Stimulated activated CD4-positive, alpha-beta T cell treated with anti-CD3 and anti-CD28 coated beads, Interleukin-1b, Interleukin-23, amount 100 ng/mL, for 24 hours (primary cell): Measurements from ENCODE around the gene CCDC85B.
"Not testable (repeated sequence)": the region's sequence is repeated elsewhere in the genome, so short reads cannot be mapped to it uniquely, and the experiment has no call there.

Experiments used
- DNase-seq, 4 experiments: peaks; one replicate each; pipeline ENCODE4 v3.0.0-alpha.2; 2020; ENCODE audit warnings: low read depth in 4 of 4, low spot score in 1 of 4

Gene CCDC85B

DNA sequence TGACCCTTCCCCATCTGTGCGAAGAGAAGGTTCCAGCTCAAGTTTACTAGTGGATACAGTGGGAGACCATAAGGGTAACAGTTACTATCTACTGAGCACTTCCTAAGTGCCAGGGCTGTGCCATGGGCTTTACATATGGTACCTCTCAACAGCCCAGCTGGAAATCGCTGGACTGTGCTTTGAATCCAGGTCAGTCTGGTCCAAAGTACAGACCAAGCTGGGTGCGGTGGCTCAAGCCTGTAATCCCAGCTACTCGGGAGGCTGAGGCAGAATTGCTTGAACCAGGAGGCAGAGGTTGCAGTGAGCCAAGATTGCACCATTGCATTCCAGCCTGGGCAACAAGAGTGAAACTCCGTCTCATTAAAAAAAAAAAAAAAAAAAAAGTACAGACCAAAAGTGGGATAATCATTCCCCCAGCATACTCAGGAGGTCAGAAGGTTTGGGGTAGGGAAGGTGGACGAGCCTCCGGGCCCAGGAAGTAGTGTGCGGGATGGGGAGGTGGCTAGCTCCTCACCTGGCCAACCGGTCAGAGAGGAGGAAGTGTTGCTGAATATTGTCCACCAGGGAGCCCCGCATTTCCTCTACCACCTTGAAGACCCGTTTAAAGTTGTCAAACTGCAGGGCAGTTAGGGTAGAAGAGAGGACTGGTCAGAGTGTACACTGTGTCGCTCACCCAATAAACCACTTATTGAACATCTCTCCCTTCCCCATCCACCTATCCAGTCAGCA is 4.5 kb upstream of the CCDC85B start:
- DNase-seq: no peak

DNA sequence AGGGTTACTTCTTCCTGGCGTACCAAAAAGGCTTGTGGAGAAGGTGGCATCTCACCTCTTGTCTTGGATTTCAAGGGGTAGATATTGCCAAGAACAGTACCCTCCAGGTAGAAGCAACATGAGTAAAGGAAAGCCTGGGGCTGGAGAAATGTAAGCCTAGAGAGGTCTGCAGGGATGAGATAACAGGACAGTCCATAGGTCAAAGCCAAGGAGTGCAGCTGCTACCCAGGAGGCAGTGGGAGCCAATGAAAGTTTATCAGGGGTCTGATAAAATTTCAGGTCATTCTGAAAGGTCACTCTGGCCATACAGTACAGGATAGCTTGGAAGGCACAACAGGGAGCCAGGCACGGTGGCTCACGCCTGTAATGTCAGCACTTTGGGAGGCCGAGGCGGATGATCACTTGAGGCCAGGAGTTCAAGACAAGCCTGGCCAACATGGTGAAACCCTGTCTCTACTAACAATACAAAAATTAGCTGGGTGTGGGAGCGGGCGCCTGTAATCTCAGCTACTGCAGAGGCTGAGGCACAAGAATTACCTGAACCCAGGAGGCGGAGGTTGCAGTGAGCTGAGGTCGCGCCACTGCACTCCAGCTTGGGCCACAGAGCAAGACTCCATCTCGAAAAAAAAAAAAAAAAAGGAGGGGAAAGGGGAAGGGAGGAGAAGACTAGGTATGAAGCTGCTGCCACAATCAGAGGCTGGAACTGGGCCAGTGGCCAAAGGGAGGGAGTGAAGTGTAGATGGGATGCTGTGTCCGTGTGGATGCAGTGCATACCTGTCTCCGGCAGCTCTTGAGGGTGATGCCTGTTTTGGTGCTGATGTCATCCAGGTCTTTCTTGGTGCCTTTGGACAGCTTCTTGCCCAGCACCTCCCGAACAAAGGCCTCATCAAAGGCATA is 3.4 kb upstream of the CCDC85B start:
- no peak for DNase-seq

DNA sequence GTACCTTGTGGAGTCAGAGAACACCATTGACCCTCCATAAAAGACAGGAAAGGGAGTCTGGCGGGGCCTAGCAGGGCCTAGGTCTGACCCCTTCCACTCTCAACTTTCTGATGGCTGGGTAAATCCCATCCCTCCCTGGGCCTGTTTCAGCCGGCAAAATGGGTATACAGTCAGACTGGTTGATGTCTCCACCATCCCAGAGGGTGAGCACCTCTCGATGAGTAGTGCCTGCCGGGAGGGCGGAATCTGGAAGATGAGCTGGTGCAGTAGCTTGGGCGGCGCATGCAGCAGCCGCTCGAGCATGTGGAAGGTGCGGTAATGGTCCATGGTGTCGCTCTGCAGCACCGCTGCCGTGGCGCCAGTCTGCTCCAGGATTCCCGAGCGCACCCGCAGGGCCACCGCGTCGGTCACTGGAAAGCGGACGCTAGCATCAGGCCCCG is 2.7 kb upstream of the CCDC85B start:
- no peak for DNase-seq

DNA sequence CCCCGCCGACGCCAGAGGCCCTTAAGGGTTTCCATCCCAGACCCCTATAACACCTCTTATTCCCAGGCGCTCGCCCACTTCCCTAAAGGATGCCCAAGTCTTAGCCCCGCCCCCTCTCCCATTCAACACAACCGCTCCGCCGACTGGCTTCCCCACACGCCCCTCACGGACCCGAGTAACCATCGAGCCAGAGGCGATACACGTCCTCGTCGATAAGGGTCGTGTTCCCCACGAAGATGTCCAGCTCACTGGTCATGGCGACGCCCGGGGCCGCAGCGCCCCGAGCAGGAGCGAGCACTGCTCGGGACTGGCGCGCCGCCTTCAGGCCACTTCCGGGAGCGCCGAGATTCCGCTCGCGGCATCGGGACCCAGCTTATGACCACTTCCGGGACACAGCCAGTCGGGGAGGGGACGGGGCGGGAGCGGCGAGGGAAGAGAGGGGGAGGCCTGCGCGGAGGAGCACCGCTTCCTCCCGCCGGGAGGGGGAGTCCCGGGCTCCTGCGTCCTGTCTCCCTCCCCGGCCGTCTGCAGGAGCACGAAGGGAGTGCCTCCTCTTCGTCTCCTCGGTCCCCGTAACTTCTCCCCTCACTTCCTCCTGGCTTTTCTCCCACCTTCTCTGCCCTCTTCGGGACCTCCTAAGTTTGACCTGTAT is 2.2 kb upstream of the CCDC85B start, which contains the start of gene FIBP:
Gene FIBP (minus strand): TSS at position 309 of the 652 bp plus-strand sequence. CDS start 53 bp downstream, at position 256.
- DNase-seq: peak; percentile 88 to 97 (median 94)

DNA sequence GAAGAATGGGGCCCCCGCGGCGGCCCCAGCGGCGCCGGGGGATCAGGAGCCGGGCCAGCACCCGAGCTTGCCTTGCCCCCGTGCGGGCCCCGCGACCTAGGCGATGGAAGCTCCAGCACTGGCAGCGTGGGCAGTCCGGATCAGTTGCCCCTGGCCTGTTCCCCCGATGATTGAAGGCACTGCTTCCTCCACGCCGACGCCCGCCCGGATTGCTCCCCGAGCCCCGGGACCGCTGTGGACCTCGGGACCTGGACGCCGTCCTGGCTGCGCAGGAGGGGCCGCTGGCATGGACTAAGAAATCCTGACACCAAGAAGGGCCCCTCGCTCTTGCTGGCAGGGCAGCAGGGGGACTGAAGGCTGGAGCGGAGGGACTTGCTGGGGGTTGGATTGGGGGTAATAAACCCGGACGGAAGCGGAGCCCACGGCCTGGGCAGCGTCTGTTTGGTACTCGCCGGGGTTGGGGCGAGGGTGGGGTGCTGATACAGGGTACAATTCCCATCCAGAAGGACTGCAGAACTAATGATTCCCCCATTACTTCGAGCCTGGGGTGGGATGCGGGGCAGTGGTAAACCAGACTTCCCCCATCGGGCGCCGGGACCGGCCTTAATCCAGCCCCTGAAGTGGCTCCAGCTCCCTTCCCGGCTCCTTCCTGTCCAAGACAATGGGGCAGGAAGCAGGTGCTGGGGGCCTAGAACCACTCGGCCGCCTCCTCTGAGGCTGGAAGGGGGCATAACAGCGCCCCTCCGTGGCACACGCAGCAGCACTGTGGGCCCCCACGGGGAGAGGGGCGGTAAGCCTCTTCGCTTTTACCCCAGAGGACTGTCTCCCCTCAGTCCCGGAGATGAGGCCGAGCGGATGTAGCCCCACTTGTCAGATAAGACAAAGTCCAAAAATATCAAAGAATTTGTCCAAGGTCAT is 1.0 kb downstream of the CCDC85B start:
- DNase-seq: no peak

DNA sequence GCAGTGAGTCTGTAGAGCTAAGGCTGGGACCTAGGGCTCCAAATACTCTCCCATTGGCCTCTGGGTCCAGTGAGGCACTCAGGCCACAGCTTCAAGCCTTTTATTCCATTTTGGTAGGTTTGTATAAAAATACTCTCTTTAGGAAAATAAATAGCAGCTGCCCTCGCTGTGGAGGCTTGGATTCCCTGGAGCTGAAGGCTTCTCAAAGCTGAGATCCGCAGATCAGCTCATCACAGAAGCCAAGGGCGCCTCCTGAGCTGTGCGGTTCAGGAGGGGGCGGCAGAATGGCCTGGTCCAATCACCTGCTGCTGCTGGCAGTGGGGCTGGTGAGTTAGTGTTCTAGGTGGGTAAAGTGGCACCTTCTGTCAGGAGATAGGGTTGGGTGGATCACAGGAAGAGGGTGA is 1.7 kb downstream of the CCDC85B start:
- DNase-seq: not testable (repeated sequence)

DNA sequence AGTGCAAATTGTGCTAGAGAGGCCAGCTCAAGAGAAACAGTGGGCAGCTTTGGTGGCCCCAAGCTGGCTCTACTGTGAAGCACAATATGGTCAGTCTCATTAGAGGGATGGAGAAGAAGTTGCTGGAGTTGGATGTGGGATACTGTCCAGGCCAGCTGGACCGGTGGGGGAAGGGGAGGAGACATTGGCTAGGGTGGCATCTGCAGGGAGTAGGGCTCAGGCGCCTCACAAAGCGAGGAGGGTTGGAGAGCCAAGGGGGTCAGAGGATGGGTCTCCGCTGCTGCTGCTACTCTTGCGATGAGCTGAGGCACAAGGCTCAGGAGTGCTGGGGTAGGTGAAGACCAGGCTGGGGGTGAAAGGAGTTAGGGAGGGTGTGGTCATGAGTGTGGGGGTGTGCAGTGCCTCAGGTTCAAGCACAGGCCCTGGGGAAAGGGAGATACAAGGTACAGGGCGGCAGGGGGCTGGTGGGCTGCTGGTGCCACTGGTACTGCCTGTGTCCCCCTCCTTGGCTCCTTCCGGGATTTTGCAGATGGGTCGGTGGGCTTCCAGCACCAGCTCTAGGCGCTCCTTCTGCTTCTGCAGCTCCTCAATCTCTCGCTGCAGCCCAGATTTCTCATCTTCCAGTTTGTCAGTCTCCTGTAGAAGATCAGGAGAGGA is 2.3 kb downstream of the CCDC85B start:
- no peak for DNase-seq

DNA sequence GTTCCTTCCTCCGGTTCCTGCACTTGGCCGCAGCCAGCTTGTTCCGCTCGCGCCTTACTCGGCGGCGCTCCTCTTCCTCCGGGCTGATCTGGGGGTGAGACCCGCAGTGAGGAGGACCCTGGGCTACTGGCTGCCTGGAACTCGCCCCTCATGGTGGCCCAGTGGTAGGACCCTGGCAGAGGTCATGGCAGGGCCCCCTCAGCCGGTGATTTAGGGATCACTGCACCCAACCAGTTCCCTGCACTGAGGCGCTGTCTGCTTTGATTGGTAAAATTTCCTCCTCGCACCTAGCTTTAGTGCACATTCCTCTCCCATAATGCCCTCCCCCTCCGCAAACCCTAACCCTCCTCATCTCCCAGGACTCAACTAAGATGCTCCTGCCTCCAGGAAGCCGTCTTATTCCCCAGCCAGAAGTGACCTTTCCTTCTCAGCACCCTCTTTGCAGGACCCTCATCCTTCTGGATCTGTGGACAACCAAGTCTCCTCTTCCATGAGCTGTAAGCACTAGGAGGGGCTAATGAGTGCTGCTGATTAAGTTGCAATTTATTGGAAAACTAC is 3.6 kb downstream of the CCDC85B start:
- no peak for DNase-seq

DNA sequence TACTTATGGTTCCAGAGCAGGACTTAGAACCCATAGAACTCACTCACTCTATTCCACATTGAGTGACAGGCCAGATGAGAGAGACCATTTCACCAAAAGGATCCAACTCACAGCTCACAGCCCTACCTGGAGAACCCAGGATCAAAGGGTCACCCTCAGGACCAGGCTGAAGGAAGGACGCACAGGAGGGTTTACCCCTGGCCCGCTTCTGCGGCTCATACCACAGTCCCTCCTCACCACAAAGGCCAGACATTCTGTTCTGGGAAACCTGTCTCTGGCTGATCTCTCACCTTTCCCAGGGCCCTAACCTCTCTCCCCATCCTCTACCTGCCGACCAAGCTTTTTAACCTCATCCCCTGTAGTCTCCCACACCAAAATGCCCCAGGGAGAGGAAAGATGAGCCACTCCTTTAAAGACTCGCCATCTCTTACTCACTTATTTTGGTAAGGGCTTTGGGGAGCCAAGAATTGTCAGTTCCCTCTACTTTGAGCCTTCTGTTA is 5.1 kb downstream of the CCDC85B start:
- DNase-seq: no peak

DNA sequence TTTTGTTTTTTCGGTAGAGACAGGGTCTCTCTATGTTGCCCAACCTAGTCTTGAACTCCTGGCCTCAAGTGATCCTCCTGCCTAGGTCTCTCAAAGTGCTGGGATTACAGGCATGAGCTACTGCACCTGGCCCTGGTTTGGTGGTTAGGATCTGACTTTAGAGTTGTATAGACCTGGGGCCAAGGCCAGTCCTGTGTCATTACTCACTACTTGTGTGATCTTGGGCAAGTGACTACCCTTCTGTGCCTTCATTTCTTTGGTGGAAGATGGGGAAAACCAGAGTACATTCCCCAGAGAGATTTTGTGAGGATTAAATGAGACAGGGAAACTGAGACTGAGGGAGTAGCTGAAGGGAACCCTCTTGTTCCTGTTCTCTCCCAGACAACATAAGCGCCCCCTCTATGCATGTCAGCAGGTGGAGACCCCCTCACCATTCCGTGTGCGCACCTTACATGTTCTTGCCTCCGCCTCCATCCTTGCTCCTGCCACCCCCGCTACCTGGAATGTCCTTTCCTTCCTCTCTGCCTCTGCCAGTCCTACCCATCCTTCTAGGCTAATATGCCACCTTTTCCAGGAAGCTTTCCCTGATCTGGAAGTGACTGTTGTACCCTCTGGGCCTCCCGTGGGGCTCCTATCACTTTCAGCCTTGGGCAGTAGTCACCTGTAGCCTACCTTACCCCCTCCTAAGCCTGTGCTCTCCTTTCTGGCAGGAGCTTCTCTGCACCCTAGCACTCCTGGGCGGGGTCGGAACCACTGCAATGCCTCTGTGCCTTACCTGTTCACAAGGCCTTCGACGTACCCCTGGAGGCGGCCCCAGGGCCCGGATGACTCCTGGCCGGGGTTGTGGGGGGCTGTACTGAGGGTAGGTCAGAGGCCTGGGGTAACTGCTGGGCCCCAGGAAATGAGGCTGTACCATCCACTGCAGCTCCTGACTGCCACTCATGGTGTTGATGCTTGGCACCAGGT is 5.8 kb downstream of the CCDC85B start:
- no peak for DNase-seq

DNA sequence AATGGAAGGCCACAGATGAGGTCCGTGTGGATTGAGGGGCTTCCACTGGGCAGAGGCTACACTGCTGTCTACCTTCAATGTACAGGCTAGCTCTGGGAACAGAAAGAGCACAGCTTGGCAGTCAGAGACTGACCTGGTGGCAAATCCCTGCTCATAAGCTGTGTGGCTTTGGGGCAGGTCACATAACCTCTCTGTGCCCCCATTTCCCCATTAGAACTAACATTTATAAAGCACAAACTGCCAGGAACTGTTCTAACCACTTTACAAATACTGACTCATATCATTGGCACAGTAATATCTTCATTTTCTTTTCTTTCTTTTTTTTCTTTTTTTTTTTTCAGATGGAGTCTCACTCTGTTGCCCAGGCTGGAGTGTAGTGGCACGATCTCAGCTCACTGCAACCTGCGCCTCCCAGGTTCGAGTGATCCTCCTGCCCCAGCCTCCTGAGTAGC is 6.6 kb downstream of the CCDC85B start:
- no peak for DNase-seq

DNA sequence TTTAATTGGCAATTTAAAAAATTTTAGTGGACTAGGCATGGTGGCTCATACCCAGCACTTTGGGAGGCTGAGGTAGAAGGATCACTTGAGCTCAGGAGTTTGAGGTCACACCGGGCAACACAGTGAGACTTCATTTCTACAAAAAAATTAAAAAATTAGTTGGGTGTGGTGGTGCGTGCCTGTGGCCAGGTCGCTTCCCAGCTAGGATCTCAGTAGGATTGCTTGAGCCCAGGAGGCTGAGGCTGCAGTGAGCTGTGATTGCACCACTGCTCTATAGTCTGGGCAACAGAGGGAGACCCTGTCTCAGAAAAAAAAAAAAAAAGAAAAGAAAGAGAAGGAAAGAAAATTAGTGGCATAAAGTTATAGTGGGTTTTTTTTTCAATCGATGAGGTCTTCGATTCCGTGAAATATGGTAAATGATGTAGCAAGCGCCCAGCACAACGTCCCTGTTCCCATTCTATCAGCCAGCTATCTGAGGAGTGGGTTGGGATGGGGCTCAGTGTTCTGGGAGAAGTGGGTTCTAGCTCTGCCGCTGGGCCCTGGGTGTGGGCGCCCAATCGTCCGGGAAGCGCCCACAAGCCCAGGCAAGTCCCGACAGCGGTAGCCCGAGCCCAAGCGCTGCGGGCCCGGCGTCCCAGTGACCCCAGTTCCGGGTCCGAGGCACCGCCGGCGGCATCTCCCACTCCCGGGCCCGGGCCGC is 8.3 kb downstream of the CCDC85B start:
- no peak for DNase-seq

DNA sequence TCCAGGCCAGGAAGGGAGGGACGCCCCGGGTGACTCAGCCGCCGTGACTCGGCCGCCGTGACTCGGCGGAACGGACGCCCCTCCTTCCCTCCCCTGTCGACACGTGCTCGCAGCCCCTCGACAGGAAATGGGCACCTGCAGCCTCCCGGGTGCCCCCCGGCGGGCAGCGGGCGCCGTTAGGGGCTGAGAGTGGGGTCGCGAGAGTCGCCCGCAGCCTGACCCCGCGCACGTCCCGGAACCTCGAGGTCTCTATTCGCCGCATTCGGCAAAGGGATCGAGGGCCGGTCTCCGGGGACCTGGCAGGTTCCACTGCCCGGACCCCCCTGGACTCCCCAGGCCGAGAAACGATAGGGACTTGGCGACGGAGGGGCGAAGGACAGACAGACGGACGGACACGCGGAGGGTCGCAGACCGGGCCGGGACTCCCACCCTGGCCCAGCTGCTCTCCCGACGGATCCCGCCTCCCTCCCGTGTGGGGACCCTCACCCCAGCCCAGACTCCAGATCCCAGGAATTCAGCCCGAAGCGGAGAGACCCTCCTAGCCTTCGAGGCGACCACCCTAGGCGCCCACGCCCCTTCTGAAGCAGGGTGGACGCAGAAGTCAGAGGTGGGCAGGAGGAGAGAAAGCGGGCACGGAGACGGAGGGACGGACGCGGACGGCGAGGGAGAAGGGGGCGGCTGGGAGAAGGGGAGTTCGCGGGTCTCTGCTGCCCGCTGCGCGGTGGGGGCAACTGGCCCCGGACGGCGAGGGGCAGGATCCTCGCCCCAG is 9.1 kb downstream of the CCDC85B start:
- DNase-seq: peak in 3 of 4 experiments; percentile 58 to 78 (median 67)

DNA sequence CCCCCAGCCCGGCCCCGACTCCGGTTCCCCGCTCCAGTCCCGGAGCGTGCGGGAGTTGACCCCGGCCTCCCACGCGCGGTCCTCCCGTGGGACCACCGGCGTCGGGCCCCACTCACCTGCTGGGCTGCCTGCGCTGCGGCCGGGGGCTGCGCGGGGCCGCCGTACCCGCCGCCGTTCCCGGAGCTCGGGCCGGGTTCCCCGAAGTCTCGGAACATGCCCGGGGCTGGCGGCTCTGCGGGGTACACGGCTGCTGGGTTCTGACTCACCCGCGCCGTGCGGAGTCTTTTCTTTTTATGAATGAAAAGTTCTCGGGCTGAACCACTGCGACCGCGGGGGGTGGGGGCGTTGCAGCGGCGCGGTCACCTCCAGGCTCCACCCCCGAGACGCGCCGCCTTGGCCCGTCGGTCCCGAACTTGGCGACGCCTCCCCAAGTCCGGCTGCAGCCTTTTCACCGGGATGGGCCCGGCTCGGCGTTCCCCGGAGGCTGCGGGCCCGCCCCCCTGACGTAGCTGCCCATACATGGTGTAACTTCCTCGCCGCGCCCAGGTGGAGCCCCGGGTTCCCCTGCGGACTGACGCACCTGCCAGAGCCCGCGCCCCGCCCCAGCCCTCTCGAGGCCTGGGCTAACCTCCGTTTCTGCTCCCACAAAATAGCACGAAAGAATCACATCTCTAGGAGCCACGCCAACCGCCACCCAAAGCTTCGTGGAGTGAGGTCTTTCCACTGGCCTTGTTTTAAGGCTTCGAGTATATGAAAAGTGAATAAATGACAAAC is 9.8 kb downstream of the CCDC85B start, which contains the start of gene FOSL1:
Gene FOSL1 (minus strand): TSS at position 264 of the 774 bp plus-strand sequence. CDS start 49 bp downstream, at position 215.
- DNase-seq: peak; percentile 79 to 95 (median 84)

DNA sequence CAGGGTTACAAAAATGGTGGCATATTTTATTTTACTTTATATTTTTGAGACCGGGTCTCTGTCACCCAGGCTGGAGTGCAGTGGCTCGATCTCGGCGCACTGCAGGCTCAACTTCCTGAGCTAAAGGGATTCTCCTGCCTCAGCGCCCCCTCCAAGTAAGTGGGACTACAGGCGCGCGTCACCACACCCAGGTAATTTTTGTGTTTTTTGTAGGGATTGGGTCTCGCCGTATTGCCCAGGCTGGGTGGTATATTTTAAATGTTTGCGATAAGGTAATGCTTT is 10.4 kb downstream of the CCDC85B start:
- no peak for DNase-seq

DNA sequence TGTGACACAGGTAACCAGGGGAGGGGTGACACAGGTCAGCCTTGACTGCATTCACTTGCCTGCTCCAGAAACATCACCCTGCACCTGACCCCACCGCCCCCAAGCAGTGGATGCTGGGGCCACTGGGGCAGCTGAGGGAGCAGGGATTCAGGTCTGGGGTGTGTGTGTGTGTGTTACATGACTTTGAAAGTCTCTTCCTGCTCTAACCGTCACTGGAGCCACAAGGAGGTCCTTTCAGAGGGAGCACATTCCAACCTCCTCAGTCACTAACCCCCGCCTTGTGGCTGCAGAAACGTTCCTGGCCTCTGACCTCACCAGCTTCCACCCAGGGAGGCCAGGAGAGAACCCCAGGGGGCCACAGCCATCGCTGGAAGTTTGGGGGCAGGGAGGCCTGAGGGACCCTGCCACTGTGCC is 12.6 kb downstream of the CCDC85B start:
- DNase-seq: no peak
